HepG2 (cell line): ENCODE results near the gene PLRG1. TPM values are rescaled to one million over a fixed set of nuclear protein-coding genes. Genes with fewer than 3 reads are reported as not detected.

Source experiments
- ATF1 ChIP-seq: IDR thresholded peaks from 2 replicates; pipeline ENCODE4 v1.6.1; 2016; ENCODE audit warnings: mild to moderate bottlenecking, control low read depth
- DNMT1 ChIP-seq: sonication (generic); formaldehyde crosslinking; IDR thresholded peaks from 2 replicates; pipeline ENCODE4 v1.5.1; 2020; ENCODE audit warnings: mild to moderate bottlenecking, missing genetic modification reagents
- ELF1 ChIP-seq: sonication (generic); formaldehyde crosslinking; IDR thresholded peaks from 2 replicates; pipeline ENCODE4 v1.4.0; 2020; ENCODE audit warnings: missing genetic modification reagents
- FLYWCH1 ChIP-seq: sonication (generic); formaldehyde crosslinking; IDR thresholded peaks from 2 replicates; pipeline ENCODE4 v1.8.1; 2023; ENCODE audit warnings: mild to moderate bottlenecking, missing genetic modification reagents
- FOXA1 ChIP-seq, 2 experiments: fragments of 450-650 bp in 1 of 2; sonication (generic) in 1 of 2; formaldehyde crosslinking in 1 of 2; IDR thresholded peaks; 2 replicates each; pipeline versions ENCODE4 v1.4.0 to v1.6.1; 2016 to 2020; ENCODE audit warnings: missing genetic modification reagents in 1 of 2
- FOXK2 ChIP-seq: fragments of 450-650 bp; IDR thresholded peaks from 2 replicates; pipeline ENCODE4 v1.6.1; 2016
- FOXO4 ChIP-seq: sonication (generic); formaldehyde crosslinking; conservative IDR thresholded peaks from 2 replicates; pipeline ENCODE4 v1.8.1; 2023; ENCODE audit warnings: missing genetic modification reagents
- GPN1 ChIP-seq: sonication (generic); formaldehyde crosslinking; IDR thresholded peaks from 2 replicates; pipeline ENCODE4 v1.5.1; 2020; ENCODE audit warnings: missing genetic modification reagents, borderline replicate concordance
- MXD1 ChIP-seq: sonication (generic); formaldehyde crosslinking; IDR thresholded peaks from 2 replicates; pipeline ENCODE4 v1.4.0; 2020; ENCODE audit warnings: mild to moderate bottlenecking, missing genetic modification reagents
- ONECUT2 ChIP-seq: sonication (generic); formaldehyde crosslinking; IDR thresholded peaks from 2 replicates; pipeline ENCODE4 v1.4.0; 2020; ENCODE audit warnings: missing genetic modification reagents
- PTBP1 ChIP-seq: fragments of 200-400 bp; formaldehyde crosslinking; IDR thresholded peaks from 2 replicates; pipeline ENCODE4 v1.6.1; 2018; ENCODE audit warnings: low read length, low read depth; ENCODE audit not compliant: poor library complexity, severe bottlenecking
- SMAD3 ChIP-seq: sonication (generic); formaldehyde crosslinking; IDR thresholded peaks from 2 replicates; pipeline ENCODE4 v1.4.0; 2020; ENCODE audit warnings: missing genetic modification reagents
- ZC3H13 ChIP-seq: sonication (generic); formaldehyde crosslinking; IDR thresholded peaks from 2 replicates; pipeline ENCODE4 v1.8.1; 2023; ENCODE audit warnings: mild to moderate bottlenecking, missing genetic modification reagents, moderate library complexity
- ZFYVE20 ChIP-seq: sonication (generic); formaldehyde crosslinking; IDR thresholded peaks from 2 replicates; pipeline ENCODE4 v1.8.0; 2023; ENCODE audit warnings: low read depth, mild to moderate bottlenecking, moderate library complexity, missing genetic modification reagents, borderline replicate concordance
- ZNF251 ChIP-seq: sonication (generic); formaldehyde crosslinking; IDR thresholded peaks from 2 replicates; pipeline ENCODE4 v1.9.0; 2021; ENCODE audit warnings: mild to moderate bottlenecking, missing genetic modification reagents
- ZNF451 ChIP-seq: sonication (generic); formaldehyde crosslinking; IDR thresholded peaks from 2 replicates; pipeline ENCODE4 v1.5.0; 2020; ENCODE audit warnings: mild to moderate bottlenecking, missing genetic modification reagents
- ZNF496 ChIP-seq: sonication (generic); formaldehyde crosslinking; IDR thresholded peaks from 2 replicates; pipeline ENCODE4 v1.8.1; 2023; ENCODE audit warnings: mild to moderate bottlenecking, moderate library complexity, missing genetic modification reagents; ENCODE audit not compliant: insufficient replicate concordance
- ZNF552 ChIP-seq: sonication (generic); formaldehyde crosslinking; IDR thresholded peaks from 2 replicates; pipeline ENCODE4 v1.9.0; 2022; ENCODE audit warnings: missing genetic modification reagents, mild to moderate bottlenecking, borderline replicate concordance
- ZNF589 ChIP-seq: sonication (generic); formaldehyde crosslinking; conservative IDR thresholded peaks from 2 replicates; pipeline ENCODE4 v1.8.0; 2022; ENCODE audit warnings: mild to moderate bottlenecking, moderate library complexity, missing genetic modification reagents
- ZSCAN22 ChIP-seq: sonication (generic); formaldehyde crosslinking; IDR thresholded peaks from 2 replicates; pipeline ENCODE4 v1.4.0; 2020; ENCODE audit warnings: mild to moderate bottlenecking, missing genetic modification reagents
- polyA plus RNA-seq, 8 experiments: library from polyadenylated mRNA; depleted of rRNA in 3 of 8; stranded (reverse) in 7 of 8; unstranded in 1 of 8; fragments of >200 nt; fragmentation: Illumina TruSeq in 4 of 8; extraction: Trizol in 4 of 8; gene quantifications; 2 replicates each; pipeline versions ENCODE4 v1.2.1 to v1.2.3, GENCODE V29; 2011 to 2016; ENCODE audit warnings: low read depth in 4 of 8, missing spikeins in 1 of 8, mixed read lengths in 1 of 8; ENCODE audit not compliant: insufficient read depth in 1 of 8
- total RNA-seq, 5 experiments: library from RNA; depleted of rRNA; stranded (reverse); fragments of >200 nt; fragmentation: Illumina TruSeq; extraction: Trizol; gene quantifications; 2 replicates each; pipeline ENCODE4 v1.2.3, GENCODE V29; 2016; ENCODE audit warnings: low read depth in 1 of 5
- TF ChIP-seq, protein P1 (sequence below): sonication (generic); formaldehyde crosslinking; IDR thresholded peaks from 2 replicates; pipeline ENCODE4 v1.5.1; 2020; ENCODE audit warnings: mild to moderate bottlenecking, missing genetic modification reagents
- TF ChIP-seq, protein P2 (sequence below): sonication (generic); formaldehyde crosslinking; IDR thresholded peaks from 2 replicates; pipeline ENCODE4 v1.8.1; 2023; ENCODE audit warnings: mild to moderate bottlenecking, missing genetic modification reagents

Gene PLRG1
- total and polyA plus RNA-seq, 2 of the 13 experiments (the other 11 are each of a cell fraction or from before 2014, with no cell fraction given): 77.3 to 110 TPM

DNA sequence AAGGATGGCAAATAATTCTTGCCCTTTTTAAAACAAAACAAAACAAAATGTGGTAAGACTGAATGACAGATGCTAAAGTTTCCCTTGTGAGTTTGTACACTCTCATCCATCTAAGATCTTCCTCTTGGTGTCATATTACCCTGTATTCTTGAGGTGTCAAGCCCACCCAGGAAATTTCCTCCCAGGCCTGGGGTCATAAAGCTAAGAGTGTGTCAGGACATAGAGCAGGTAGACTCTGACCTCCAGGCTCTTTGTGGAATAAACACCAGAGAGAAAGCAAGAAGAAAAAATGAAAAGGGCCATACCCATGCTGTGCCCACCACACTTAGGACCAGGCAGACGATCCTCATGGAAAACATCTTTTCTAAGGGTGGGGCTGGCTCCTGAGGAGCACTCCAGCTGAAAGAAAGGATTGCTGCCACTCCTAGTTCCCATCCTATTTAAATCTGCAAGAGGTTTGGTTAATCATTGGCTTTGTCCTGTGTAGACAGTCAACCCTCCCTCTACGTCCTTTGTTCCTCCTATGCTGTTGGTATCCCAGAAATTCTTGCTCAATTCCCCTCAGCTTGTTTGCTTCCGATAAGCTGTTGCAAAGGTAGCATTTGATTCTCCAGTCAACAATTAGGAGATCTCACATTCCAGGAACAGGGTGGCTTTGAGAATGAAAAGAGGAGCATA, 40.3 kb upstream of the PLRG1 start, which contains the start of gene FGA (continued):
- TF ChIP-seq DNMT1 (CRISPR knock-in tag) (no peak), ZNF589 (CRISPR knock-in tag) (0 out of 2 replicates have a peak, but pooled peaks have one; percentile 24), ZSCAN22 (CRISPR knock-in tag) (no peak), FLYWCH1 (CRISPR knock-in tag) (no peak), SMAD3 (CRISPR knock-in tag) (peak; percentile 96), GPN1 (CRISPR knock-in tag) (no peak), ELF1 (peak; percentile 78), FOXA1 (IDR thresholded peaks at IDR 0.05) (peak; percentile 62), FOXA1 (CRISPR knock-in tag; IDR thresholded peaks at IDR 0.05) (peak; percentile 97), ZNF496 (no peak), FOXK2 (peak; percentile 79; the same call in 1 of the 2 replicates), ZNF251 (CRISPR knock-in tag) (no peak), ZNF451 (CRISPR knock-in tag) (0 out of 2 replicates have a peak, but pooled peaks have one; percentile 49), FOXO4 (0 out of 2 replicates have a peak, but pooled peaks have one; percentile 55), ONECUT2 (CRISPR knock-in tag) (peak; percentile 80), ATF1 (CRISPR knock-in tag) (peak; percentile 83), PTBP1 (no peak), ZC3H13 (CRISPR knock-in tag) (peak; percentile 86; the same call in 1 of the 2 replicates), MXD1 (CRISPR knock-in tag) (no peak), ZNF552 (CRISPR knock-in tag) (no peak), ZFYVE20 (CRISPR knock-in tag) (no peak)
- TF ChIP-seq, protein P1, sequence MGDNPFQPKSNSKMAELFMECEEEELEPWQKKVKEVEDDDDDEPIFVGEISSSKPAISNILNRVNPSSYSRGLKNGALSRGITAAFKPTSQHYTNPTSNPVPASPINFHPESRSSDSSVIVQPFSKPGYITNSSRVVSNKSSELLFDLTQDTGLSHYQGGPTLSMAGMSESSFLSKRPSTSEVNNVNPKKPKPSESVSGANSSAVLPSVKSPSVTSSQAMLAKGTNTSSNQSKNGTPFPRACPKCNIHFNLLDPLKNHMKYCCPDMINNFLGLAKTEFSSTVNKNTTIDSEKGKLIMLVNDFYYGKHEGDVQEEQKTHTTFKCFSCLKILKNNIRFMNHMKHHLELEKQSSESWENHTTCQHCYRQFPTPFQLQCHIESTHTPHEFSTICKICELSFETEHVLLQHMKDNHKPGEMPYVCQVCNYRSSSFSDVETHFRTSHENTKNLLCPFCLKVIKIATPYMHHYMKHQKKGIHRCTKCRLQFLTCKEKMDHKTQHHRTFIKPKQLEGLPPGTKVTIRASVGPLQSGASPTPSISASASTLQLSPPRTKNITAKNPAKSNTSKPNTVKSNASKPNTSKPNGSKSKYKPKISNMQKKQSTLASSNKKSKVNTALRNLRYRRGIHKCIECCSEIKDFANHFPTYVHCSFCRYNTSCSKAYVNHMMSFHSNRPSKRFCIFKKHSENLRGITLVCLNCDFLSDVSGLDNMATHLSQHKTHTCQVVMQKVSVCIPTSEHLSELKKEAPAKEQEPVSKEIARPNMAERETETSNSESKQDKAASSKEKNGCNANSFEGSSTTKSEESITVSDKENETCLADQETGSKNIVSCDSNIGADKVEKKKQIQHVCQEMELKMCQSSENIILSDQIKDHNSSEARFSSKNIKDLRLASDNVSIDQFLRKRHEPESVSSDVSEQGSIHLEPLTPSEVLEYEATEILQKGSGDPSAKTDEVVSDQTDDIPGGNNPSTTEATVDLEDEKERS: no peak; the same call in 1 of the 2 replicates
- TF ChIP-seq, protein P2, sequence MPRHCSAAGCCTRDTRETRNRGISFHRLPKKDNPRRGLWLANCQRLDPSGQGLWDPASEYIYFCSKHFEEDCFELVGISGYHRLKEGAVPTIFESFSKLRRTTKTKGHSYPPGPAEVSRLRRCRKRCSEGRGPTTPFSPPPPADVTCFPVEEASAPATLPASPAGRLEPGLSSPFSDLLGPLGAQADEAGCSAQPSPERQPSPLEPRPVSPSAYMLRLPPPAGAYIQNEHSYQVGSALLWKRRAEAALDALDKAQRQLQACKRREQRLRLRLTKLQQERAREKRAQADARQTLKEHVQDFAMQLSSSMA (CRISPR knock-in tag): peak; percentile 48; the same call in 1 of the 2 replicates
